ENCODE measurements around the gene ZGPAT.

- TF ChIP-seq POLR2A (IDR thresholded peaks at IDR 0.05; ENCODE audit: insufficient read depth in 1 of 2, low read depth in 2 of 2, low read length in 2 of 2) (no peak), TFAP4 (IDR thresholded peaks at IDR 0.05; ENCODE audit: borderline replicate concordance, low read depth) (no peak), ZNF280D (CRISPR knock-in tag; IDR thresholded peaks at IDR 0.05) (no peak), ATM (IDR thresholded peaks at IDR 0.05; ENCODE audit: borderline replicate concordance) (no peak), RBFOX2 (IDR thresholded peaks at IDR 0.05; ENCODE audit: low read depth, low read length) (no peak), HIVEP1 (CRISPR knock-in tag; IDR thresholded peaks at IDR 0.05) (no peak), EZH2 (conservative IDR thresholded peaks at IDR 0.05; ENCODE audit: low read depth, low read length) (no peak), ZBTB43 (CRISPR knock-in tag; conservative IDR thresholded peaks at IDR 0.05) (no peak), CTCF (CRISPR knock-in tag; IDR thresholded peaks at IDR 0.05) (no peak), E2F1 (CRISPR knock-in tag; IDR thresholded peaks at IDR 0.05) (no peak), PCBP2 (optimal IDR thresholded peaks at IDR 0.05; ENCODE audit: low read depth, low read length, poor library complexity, severe bottlenecking) (no peak)
- TF ChIP-seq, protein P1, sequence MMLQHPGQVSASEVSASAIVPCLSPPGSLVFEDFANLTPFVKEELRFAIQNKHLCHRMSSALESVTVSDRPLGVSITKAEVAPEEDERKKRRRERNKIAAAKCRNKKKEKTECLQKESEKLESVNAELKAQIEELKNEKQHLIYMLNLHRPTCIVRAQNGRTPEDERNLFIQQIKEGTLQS (CRISPR knock-in tag; IDR thresholded peaks at IDR 0.05): no peak
These were observed 35.2 kb upstream of the ZGPAT start for GRCh38 chr20:63672666-63673065.
